IMR-90 (cell line): Measurements from ENCODE around the gene CAMK2B. TPM values are rescaled to one million over a fixed set of nuclear protein-coding genes. Genes with fewer than 3 reads are reported as not detected.

ENCODE experiments used
- ATAC-seq: fragments of 200-7000 bp; cut with Tn5 transposase; 2 replicates; pipeline ENCODE4 v1.9.1; 2020; ENCODE audit warnings: low read depth, mild to moderate bottlenecking, moderate library complexity
- BruUV-seq: library from RNA; stranded (reverse); fragments of 400-500 nt; replicated peaks from 2 replicates; lab custom pipeline; 2021; lab: Mats Ljungman, UMichigan
- CTCF ChIA-PET: fragments of 300-600 bp; formaldehyde crosslinking; extraction: SDS; loops from one replicate; lab custom pipeline; 2021; ENCODE audit warnings: antibody characterized with exemption; lab: Yijun Ruan, JAX
- POLR2A ChIA-PET: fragments of 300-600 bp; sonication (Branson Sonifier 250); formaldehyde crosslinking; loops from one replicate; lab custom pipeline; 2022; ENCODE audit warnings: antibody characterized with exemption; ENCODE audit not compliant: unreplicated experiment; lab: Charles Lee
- DNase-seq: peaks from one replicate; pipeline ENCODE4 v3.0.0; 2013
- H2AFZ ChIP-seq: replicated peaks from 2 replicates; pipeline ENCODE3; 2013; ENCODE audit warnings: low read length, mild to moderate bottlenecking; ENCODE audit not compliant: poor library complexity
- H2AK5ac ChIP-seq: 2 replicates; pipeline ENCODE4 v1.6.1; 2013; ENCODE audit warnings: low read depth, low read length, inconsistent platforms
- H2AK9ac ChIP-seq: replicated peaks from 2 replicates; pipeline ENCODE3; 2013; ENCODE audit warnings: mild to moderate bottlenecking, low read depth, low read length, moderate library complexity; ENCODE audit not compliant: poor library complexity
- H2BK120ac ChIP-seq: 2 replicates; pipeline ENCODE4 v1.6.1; 2013; ENCODE audit warnings: low read depth, low read length, inconsistent platforms
- H2BK15ac ChIP-seq: 3 replicates; pipeline ENCODE4 v1.6.1; 2013; ENCODE audit warnings: low read depth, low read length, inconsistent platforms
- H2BK20ac ChIP-seq: 2 replicates; pipeline ENCODE4 v1.6.1; 2013; ENCODE audit warnings: low read depth, mild to moderate bottlenecking, inconsistent platforms, low read length, moderate library complexity
- H2BK5ac ChIP-seq: 2 replicates; pipeline ENCODE4 v1.6.1; 2013; ENCODE audit warnings: mild to moderate bottlenecking, low read depth, low read length, inconsistent platforms; ENCODE audit not compliant: poor library complexity, severe bottlenecking
- H3K14ac ChIP-seq: replicated peaks from 2 replicates; pipeline ENCODE4 v1.6.1; 2013; ENCODE audit warnings: low read depth, low read length, inconsistent platforms
- H3K18ac ChIP-seq: 2 replicates; pipeline ENCODE4 v1.6.1; 2013; ENCODE audit warnings: low read depth, low read length, control low read depth
- H3K23ac ChIP-seq: 2 replicates; pipeline ENCODE4 v1.6.1; 2013; ENCODE audit warnings: low read depth, low read length, inconsistent platforms
- H3K27ac ChIP-seq: 2 replicates; pipeline ENCODE4 v1.5.1; 2013; ENCODE audit warnings: mild to moderate bottlenecking, control low read depth, low read length; ENCODE audit not compliant: insufficient read depth
- H3K27me3 ChIP-seq: 2 replicates; pipeline ENCODE4 v1.6.1; 2013; ENCODE audit warnings: low read length; ENCODE audit not compliant: control insufficient read depth, insufficient read depth
- H3K36me3 ChIP-seq: 2 replicates; pipeline ENCODE4 v1.6.1; 2013; ENCODE audit warnings: low read length, mixed read lengths; ENCODE audit not compliant: control insufficient read depth, insufficient read depth
- H3K4ac ChIP-seq: 2 replicates; pipeline ENCODE4 v1.6.1; 2013; ENCODE audit warnings: low read depth, low read length, inconsistent platforms
- H3K4me1 ChIP-seq: 2 replicates; pipeline ENCODE4 v1.6.1; 2013; ENCODE audit warnings: low read length, mixed read lengths; ENCODE audit not compliant: control insufficient read depth, insufficient read depth
- H3K4me2 ChIP-seq: 2 replicates; pipeline ENCODE4 v1.6.1; 2013; ENCODE audit warnings: low read depth, mild to moderate bottlenecking, control low read depth, low read length, moderate library complexity
- H3K4me3 ChIP-seq: 2 replicates; pipeline ENCODE4 v1.5.1; 2013; ENCODE audit warnings: low read depth, mild to moderate bottlenecking, control low read depth, low read length, moderate library complexity; ENCODE audit not compliant: insufficient read depth
- H3K56ac ChIP-seq: 2 replicates; pipeline ENCODE4 v1.6.1; 2013; ENCODE audit warnings: low read length, inconsistent platforms; ENCODE audit not compliant: insufficient read depth; ENCODE audit errors: extremely low read depth
- H3K79me1 ChIP-seq, 2 experiments: 2 replicates each; pipeline ENCODE4 v1.6.1; 2013; ENCODE audit warnings: low read length in 2 of 2, inconsistent platforms in 1 of 2, low read depth in 1 of 2
- H3K9ac ChIP-seq: 2 replicates; pipeline ENCODE4 v1.6.1; 2013; ENCODE audit warnings: low read depth, low read length, control low read depth
- H3K9me1 ChIP-seq: 2 replicates; pipeline ENCODE4 v1.6.1; 2013; ENCODE audit warnings: low read length, inconsistent platforms; ENCODE audit not compliant: insufficient read depth
- H3K9me3 ChIP-seq: 2 replicates; pipeline ENCODE4 v1.6.1; 2013; ENCODE audit warnings: low read length; ENCODE audit not compliant: control insufficient read depth, insufficient read depth
- H4K20me1 ChIP-seq: 2 replicates; pipeline ENCODE4 v1.6.1; 2013; ENCODE audit warnings: low read length, inconsistent platforms; ENCODE audit not compliant: insufficient read depth
- H4K5ac ChIP-seq: 2 replicates; pipeline ENCODE4 v1.6.1; 2013; ENCODE audit warnings: mild to moderate bottlenecking, low read depth, low read length, control low read depth
- H4K8ac ChIP-seq, 2 experiments: 2 replicates each; pipeline ENCODE4 v1.6.1; 2013; ENCODE audit warnings: low read depth in 2 of 2, low read length in 2 of 2, control low read depth in 1 of 2, inconsistent platforms in 1 of 2
- H4K91ac ChIP-seq: 2 replicates; pipeline ENCODE4 v1.6.1; 2013; ENCODE audit warnings: low read depth, low read length, inconsistent platforms; ENCODE audit not compliant: insufficient read depth
- CEBPB ChIP-seq: IDR thresholded peaks from 2 replicates; pipeline ENCODE4 v1.6.1; 2012; ENCODE audit warnings: low read depth, low read length, improper control_type of control experiment
- CHD1 ChIP-seq: IDR thresholded peaks from 2 replicates; pipeline ENCODE4 v1.6.1; 2012; ENCODE audit warnings: low read depth, low read length, improper control_type of control experiment
- CTCF ChIP-seq: conservative IDR thresholded peaks from 2 replicates; pipeline ENCODE4 v1.5.1; 2012; ENCODE audit warnings: mild to moderate bottlenecking, low read depth, low read length, improper control_type of control experiment
- MAZ ChIP-seq: IDR thresholded peaks from 2 replicates; pipeline ENCODE4 v1.6.1; 2012; ENCODE audit warnings: low read depth, mild to moderate bottlenecking, low read length, improper control_type of control experiment, moderate library complexity, borderline replicate concordance
- POLR2A ChIP-seq: IDR thresholded peaks from 2 replicates; pipeline ENCODE4 v1.6.1; 2012; ENCODE audit warnings: mild to moderate bottlenecking, low read depth, low read length
- USF2 ChIP-seq: fragments of 150-350 bp; IDR thresholded peaks from 2 replicates; pipeline ENCODE4 v1.6.1; 2017; ENCODE audit warnings: mild to moderate bottlenecking, antibody characterized with exemption, low read length, low read depth
- WGBS, 2 experiments: methylation state at CpG; one replicate each; pipeline versions ENCODE4 v1.1.5 to v1.1.7; 2013; ENCODE audit warnings: missing lambda C conversion rate in 2 of 2; ENCODE audit not compliant: insufficient read length in 1 of 2; ENCODE audit errors: extremely low coverage in 2 of 2; 5-methylcytosine and 5-hydroxymethylcytosine counted together
- dilution Hi-C: fragments of 300-500 bp; cut with HindIII; formaldehyde crosslinking; loops from one replicate; pipeline ENCODE4 v1.14.3; 2018; ENCODE audit warnings: low sequenced_read_pairs; ENCODE audit not compliant: unreplicated experiment
- in situ Hi-C: fragments of 300-500 bp; cut with MboI; formaldehyde crosslinking; loops from 3 replicates; pipeline ENCODE4 v1.14.3; 2019; ENCODE audit warnings: low sequenced_read_pairs, inconsistent platforms, mixed read lengths
- intact Hi-C: fragments of 100-400 bp; cut with micrococcal nuclease; formaldehyde crosslinking; loops from 2 replicates; pipeline ENCODE4 v1.10.0; 2022
- polyA plus RNA-seq, 3 experiments: library from polyadenylated mRNA; depleted of rRNA; stranded (reverse); fragments of >200 nt; gene quantifications; 2 replicates each; pipeline ENCODE4 v1.2.3, GENCODE V29; 2012; ENCODE audit warnings: low replicate concordance in 1 of 3
- total RNA-seq: library from RNA; depleted of rRNA; stranded (reverse); fragments of >200 nt; gene quantifications from 2 replicates; pipeline ENCODE4 v1.2.3, GENCODE V29; 2012

CAMK2B gene
- total and polyA plus RNA-seq, 2 of the 4 experiments (the other 2 are of a cell fraction), result 0.18 to 0.36 TPM

- no peak overlapping the region for H4K91ac ChIP-seq
- CTCF ChIA-PET, result no interaction called here
- TF ChIP-seq CTCF, result no peak
- TF ChIP-seq CEBPB, result no peak
- TF ChIP-seq CHD1, result no peak
- TF ChIP-seq USF2, result no peak
- TF ChIP-seq MAZ, result no peak
- no peak for TF ChIP-seq POLR2A
- H3K79me1 ChIP-seq, result no peaks in the 10 kb centered on the region
- no peak overlapping the region for H2AK9ac ChIP-seq
- H4K8ac ChIP-seq, result no peak overlapping the region
- no peaks in the 10 kb centered on the region for H3K9me1 ChIP-seq
- no peak overlapping the region for H2AK5ac ChIP-seq
- no peak overlapping the region for H2AFZ ChIP-seq
- H3K4me2 ChIP-seq, result no peak overlapping the region
- H3K27me3 ChIP-seq, result peaks cover 57% of the 10 kb centered on the region
- no peak overlapping the region for H3K9ac ChIP-seq
- 71% methylated on average over 4 of the region's 17 CpGs; no CpG with 5 or more reads in 1 of the 2 experiments for WGBS, 2 experiments
- no peaks in the 10 kb centered on the region; the same call in 1 of the 2 replicates for H4K20me1 ChIP-seq
- DNase-seq, result no peak
- no peak overlapping the region for H3K18ac ChIP-seq
- H3K56ac ChIP-seq, result no peak overlapping the region
- H3K27ac ChIP-seq, result no peak overlapping the region
- H3K36me3 ChIP-seq, result no peaks in the 10 kb centered on the region
- no peak overlapping the region for H2BK20ac ChIP-seq
- no peak overlapping the region for H2BK5ac ChIP-seq
- ATAC-seq, result no peak
- dilution Hi-C loops, result no loop called here
- H3K14ac ChIP-seq, result no peak overlapping the region
- no peak overlapping the region for H2BK120ac ChIP-seq
- in situ Hi-C loops, result no loop called here
- H3K4me3 ChIP-seq, result no peak overlapping the region
- no peaks in the 10 kb centered on the region; the same call in 1 of the 2 replicates for H3K4me1 ChIP-seq
- no peak overlapping the region for H2BK15ac ChIP-seq
- H3K4ac ChIP-seq, result no peak overlapping the region
- no peak overlapping the region for H4K5ac ChIP-seq
- no TSS peak for BruUV-seq
- intact Hi-C loops, result no loop called here
- no peak overlapping the region for H3K23ac ChIP-seq
- POLR2A ChIA-PET, result no interaction called here
- H3K9me3 ChIP-seq, result no peaks in the 10 kb centered on the region
Observed at GRCh38 chr7:44323381-44324203, 1.8 kb downstream of the CAMK2B start.
